Activated naive CD8-positive, alpha-beta T cell (primary cell): Measurements from ENCODE around the gene KDM3B.
"Not testable (repeated sequence)": the region's sequence is repeated elsewhere in the genome, so short reads cannot be mapped to it uniquely, and the experiment has no call there.

ENCODE experiments used
- H3K27ac Mint-ChIP-seq: one replicate; pipeline ENCODE4 v1.8.0; 2021; ENCODE audit warnings: mixed read lengths
- H3K27me3 Mint-ChIP-seq: one replicate; pipeline ENCODE4 v1.8.0; 2021; ENCODE audit warnings: mixed read lengths
- H3K36me3 Mint-ChIP-seq: one replicate; pipeline ENCODE4 v1.8.0; 2021; ENCODE audit warnings: mixed read lengths
- H3K4me1 Mint-ChIP-seq: one replicate; pipeline ENCODE4 v1.8.0; 2021; ENCODE audit warnings: low read depth, mixed read lengths
- H3K4me3 Mint-ChIP-seq: one replicate; pipeline ENCODE4 v1.8.0; 2021; ENCODE audit warnings: mild to moderate bottlenecking, mixed read lengths
- H3K9me3 Mint-ChIP-seq: one replicate; pipeline ENCODE4 v1.8.0; 2021; ENCODE audit warnings: low read depth, mixed read lengths

Gene KDM3B, protein sequence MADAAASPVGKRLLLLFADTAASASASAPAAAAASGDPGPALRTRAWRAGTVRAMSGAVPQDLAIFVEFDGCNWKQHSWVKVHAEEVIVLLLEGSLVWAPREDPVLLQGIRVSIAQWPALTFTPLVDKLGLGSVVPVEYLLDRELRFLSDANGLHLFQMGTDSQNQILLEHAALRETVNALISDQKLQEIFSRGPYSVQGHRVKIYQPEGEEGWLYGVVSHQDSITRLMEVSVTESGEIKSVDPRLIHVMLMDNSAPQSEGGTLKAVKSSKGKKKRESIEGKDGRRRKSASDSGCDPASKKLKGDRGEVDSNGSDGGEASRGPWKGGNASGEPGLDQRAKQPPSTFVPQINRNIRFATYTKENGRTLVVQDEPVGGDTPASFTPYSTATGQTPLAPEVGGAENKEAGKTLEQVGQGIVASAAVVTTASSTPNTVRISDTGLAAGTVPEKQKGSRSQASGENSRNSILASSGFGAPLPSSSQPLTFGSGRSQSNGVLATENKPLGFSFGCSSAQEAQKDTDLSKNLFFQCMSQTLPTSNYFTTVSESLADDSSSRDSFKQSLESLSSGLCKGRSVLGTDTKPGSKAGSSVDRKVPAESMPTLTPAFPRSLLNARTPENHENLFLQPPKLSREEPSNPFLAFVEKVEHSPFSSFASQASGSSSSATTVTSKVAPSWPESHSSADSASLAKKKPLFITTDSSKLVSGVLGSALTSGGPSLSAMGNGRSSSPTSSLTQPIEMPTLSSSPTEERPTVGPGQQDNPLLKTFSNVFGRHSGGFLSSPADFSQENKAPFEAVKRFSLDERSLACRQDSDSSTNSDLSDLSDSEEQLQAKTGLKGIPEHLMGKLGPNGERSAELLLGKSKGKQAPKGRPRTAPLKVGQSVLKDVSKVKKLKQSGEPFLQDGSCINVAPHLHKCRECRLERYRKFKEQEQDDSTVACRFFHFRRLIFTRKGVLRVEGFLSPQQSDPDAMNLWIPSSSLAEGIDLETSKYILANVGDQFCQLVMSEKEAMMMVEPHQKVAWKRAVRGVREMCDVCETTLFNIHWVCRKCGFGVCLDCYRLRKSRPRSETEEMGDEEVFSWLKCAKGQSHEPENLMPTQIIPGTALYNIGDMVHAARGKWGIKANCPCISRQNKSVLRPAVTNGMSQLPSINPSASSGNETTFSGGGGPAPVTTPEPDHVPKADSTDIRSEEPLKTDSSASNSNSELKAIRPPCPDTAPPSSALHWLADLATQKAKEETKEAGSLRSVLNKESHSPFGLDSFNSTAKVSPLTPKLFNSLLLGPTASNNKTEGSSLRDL (N-terminal part only)

DNA sequence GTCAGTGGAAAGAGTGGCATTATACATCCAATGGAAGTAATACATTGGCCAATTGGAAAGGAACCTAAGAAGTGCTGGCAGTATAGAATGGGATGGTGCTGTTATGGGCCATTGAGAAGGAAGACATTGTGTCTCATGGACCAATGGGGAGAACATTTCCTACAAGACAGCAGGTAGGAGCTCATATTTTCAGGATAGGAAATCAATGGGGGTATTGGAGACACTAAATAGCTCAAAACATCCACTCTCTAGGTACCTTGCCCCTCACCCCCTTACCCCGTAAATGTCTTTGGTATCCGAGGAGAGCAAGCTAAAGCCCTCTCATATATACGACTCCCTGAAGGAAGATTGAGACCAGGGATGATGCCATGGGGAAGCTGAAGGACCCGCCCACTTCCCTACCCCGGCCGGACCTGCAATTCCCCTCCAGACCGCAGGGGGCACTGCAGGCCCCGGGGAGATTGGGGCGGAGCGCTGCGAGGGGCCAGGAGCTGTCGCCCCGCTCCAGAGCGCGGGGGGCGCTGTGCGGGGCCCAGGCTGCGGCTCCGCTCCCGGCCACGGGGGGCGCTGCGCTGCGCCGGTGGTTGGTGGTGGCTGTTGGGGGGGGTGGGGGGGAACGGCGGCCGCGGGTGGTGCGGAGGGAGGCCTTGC lies at the start of gene KDM3B:
Gene KDM3B (plus strand): TSS at position 615 of the 651 bp plus-strand sequence. CDS start 111 bp downstream, outside the sequence.
- Mint-ChIP-seq H3K4me1 (peaks cover 47% of the 10 kb centered on the region), H3K4me3 (peak within 1 kb of the TSS; percentile 98), H3K27ac (peak within 1 kb of the TSS; percentile 92), H3K36me3 (peaks cover 3% of the 10 kb centered on the region), H3K9me3 (peaks cover 4% of the 10 kb centered on the region), H3K27me3 (no peaks in the 10 kb centered on the region)

GRCh38 chr5:138303372-138303771 lies 49.1 kb upstream of the KDM3B start:
- no peak overlapping the region for H3K27ac Mint-ChIP-seq
- peaks cover 3% of the 10 kb centered on the region for H3K36me3 Mint-ChIP-seq
- no peaks in the 10 kb centered on the region for H3K27me3 Mint-ChIP-seq
- H3K9me3 Mint-ChIP-seq = no peaks in the 10 kb centered on the region
- no peak overlapping the region for H3K4me3 Mint-ChIP-seq
- no peaks in the 10 kb centered on the region for H3K4me1 Mint-ChIP-seq

- Mint-ChIP-seq H3K27ac (no peak overlapping the region), H3K27me3 (no peaks in the 10 kb centered on the region), H3K36me3 (no peaks in the 10 kb centered on the region), H3K4me1 (no peaks in the 10 kb centered on the region), H3K4me3 (no peak overlapping the region), H3K9me3 (no peaks in the 10 kb centered on the region)
These were observed 46.7 kb upstream of the KDM3B start for GRCh38 chr5:138305797-138306196.

DNA sequence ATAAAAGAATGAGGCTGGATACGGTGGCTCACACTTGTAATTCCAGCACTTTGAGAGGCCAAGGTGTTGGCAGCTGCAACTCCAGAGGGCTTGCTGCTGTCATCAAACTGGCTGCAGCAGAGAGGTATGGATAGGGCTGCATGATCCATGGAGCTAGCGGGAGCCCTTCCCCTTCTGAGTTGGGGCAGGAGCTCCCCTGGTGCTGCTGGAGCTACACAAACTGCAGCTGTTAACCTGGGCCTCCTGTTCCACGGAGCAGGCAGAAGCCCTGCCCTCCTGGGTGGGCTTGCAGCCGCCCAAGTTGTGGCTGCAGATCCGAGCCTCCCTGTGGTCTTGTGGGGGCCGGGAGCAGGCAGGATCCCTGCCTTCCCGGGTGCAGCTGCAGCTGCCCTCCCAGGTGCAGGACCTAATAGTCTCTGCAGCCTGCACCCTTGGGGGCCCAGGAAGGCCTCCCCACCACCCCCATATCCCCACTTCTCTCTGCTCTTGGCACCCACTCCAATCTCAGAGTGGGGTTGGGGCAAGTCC lies 36.7 kb upstream of the KDM3B start:
- no peaks in the 10 kb centered on the region for H3K9me3 Mint-ChIP-seq
- H3K4me1 Mint-ChIP-seq = no peaks in the 10 kb centered on the region
- H3K4me3 Mint-ChIP-seq = no peak overlapping the region
- H3K27ac Mint-ChIP-seq = no peak overlapping the region
- no peaks in the 10 kb centered on the region for H3K27me3 Mint-ChIP-seq
- H3K36me3 Mint-ChIP-seq = no peaks in the 10 kb centered on the region

GRCh38 chr5:138316355-138316754 lies 36.1 kb upstream of the KDM3B start:
- no peaks in the 10 kb centered on the region for H3K27me3 Mint-ChIP-seq
- H3K27ac Mint-ChIP-seq = no peak overlapping the region
- no peak overlapping the region for H3K4me3 Mint-ChIP-seq
- no peaks in the 10 kb centered on the region for H3K9me3 Mint-ChIP-seq
- H3K4me1 Mint-ChIP-seq = no peaks in the 10 kb centered on the region
- no peaks in the 10 kb centered on the region for H3K36me3 Mint-ChIP-seq

DNA sequence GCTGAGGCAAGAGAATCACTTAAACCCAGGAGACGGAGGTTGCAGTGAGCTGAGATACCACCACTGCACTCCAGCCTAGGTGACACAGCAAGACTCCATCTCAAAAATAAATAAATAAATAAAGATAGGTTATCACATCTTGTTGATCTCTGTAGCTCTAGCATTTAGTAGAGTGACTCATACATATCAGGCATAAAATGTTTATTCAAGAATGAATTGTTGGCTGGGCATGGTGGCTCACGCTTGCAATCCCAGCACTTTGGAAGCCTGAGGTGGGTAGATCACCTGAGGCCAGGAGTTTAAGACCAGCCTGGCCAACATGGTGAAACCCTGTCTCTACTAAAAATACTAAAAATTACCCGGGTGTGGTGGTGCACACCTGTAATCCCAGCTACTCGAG lies 34.3 kb upstream of the KDM3B start:
- H3K27me3 Mint-ChIP-seq, H3K4me3 Mint-ChIP-seq, H3K4me1 Mint-ChIP-seq, H3K36me3 Mint-ChIP-seq, H3K27ac Mint-ChIP-seq, H3K9me3 Mint-ChIP-seq: not testable (repeated sequence)

DNA sequence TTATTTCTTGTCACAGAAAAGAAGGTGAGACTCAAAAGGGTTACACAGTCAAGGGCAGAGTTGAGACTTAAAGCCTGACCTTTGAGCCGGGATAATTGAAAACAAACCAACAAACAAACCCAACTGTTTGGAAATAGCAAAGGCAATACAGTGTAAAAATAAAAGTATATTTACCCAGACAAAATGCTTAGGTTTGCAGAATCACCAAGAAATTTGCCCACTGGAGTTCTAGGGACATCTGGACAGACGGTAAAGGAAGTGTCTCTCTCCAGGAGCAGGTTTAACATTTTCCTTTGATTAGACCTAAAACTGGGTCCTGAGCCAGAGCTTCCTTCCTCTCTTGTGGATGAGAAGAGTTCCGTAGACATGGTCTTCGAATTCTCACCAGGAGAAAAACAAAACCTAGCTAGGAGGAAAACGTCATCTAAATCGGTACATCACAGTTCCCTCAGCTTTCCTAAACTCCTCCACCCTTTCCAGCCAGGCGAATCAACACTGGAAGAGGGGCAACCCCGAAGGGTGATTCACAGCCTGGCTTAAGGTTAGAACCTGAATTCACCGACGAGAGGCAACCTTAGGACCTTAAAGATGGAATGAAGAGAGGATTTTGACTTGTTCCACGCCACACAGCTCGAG lies 21.6 kb upstream of the KDM3B start:
- Mint-ChIP-seq H3K4me1 (peaks cover 8% of the 10 kb centered on the region), H3K27me3 (no peaks in the 10 kb centered on the region), H3K36me3 (no peaks in the 10 kb centered on the region), H3K4me3 (peak overlapping the region; percentile 88), H3K9me3 (no peaks in the 10 kb centered on the region), H3K27ac (peak overlapping the region; percentile 34)

DNA sequence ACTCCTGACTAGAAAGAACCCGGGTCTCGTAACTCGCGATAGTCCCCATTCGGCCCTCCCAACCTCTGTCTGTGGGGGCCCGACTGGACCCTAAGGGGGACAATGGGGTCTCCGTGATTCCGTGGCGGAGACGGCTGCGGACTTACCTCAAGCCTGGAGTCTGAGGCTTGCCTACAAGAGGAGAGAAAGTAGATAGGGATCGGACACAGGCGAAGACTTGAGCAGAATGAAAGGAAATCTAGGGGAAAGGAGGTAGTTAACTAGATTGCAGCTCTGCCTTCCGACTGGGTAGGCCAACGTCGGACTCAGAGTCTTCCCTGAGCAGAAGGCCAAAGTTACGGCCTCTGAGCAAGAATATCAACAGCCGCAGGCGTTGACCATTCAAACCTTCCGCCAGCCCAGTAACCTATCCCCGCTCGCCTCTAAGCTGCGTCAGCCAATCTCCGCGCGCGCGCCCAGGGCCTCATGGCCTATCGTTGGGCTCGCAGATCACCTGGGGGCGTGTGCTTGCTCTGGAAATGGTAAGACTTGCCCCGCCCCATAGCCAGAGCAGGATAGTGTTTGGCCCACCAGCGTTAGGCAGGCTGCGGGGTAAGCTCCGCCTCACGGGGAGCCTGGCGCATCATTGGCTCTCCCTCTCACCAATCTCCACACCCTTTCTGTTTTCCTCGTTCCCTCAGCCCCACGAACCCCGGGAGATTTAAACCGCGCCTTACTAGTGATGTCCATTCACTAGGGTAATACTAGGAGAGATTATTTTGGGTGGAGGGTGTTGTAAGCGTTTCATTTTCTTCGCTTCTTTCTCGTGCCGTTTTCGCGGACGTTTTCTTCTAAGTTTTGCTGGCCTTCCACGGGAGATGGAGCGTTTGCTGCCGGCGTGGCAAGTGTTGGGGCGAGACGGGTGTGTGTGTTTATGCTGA lies 20.8 kb upstream of the KDM3B start, which contains the start of gene CDC25C:
Gene CDC25C (minus strand): TSS at position 356 of the 920 bp plus-strand sequence. CDS start 624 bp downstream, outside the sequence.
- Mint-ChIP-seq H3K4me1 (peaks cover 8% of the 10 kb centered on the region), H3K27ac (peak within 1 kb of the TSS; percentile 34)

DNA sequence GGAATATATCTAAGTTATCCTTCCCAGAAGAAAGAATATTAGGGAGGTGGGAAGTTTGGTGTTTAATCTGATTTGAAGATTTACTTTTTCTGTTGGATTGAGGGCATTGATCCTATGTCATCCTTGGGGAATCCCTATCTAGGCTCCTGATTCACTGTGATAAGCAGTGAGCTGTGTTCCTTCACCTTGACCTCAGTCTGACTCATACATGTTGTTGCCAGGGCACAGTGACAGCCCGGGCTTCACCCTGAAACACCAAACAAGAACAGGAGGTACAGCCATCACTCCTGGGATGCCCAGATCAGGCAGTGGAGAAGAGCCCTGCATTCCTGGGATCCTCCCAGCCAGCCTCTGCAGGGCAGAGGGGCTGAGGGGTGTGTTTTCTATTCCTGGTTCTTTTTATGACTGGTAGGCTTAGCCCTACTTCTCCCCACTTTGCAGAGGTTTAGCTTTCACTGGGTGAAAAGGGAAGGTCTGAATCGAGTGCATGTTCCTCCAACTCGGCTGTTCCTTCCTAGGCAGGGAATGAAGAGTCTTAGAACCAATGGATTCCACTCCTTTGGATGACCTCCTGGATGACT lies 17.5 kb upstream of the KDM3B start:
- no peak overlapping the region for H3K27ac Mint-ChIP-seq
- H3K27me3 Mint-ChIP-seq = no peaks in the 10 kb centered on the region
- no peak overlapping the region for H3K4me3 Mint-ChIP-seq
- H3K36me3 Mint-ChIP-seq = no peaks in the 10 kb centered on the region
- H3K9me3 Mint-ChIP-seq = no peaks in the 10 kb centered on the region
- H3K4me1 Mint-ChIP-seq = peaks cover 26% of the 10 kb centered on the region

More for the DNA sequence above, 20.8 kb upstream of the KDM3B start, which contains the start of gene CDC25C:
- Mint-ChIP-seq H3K36me3 (no peaks in the 10 kb centered on the region), H3K27me3 (no peaks in the 10 kb centered on the region), H3K4me3 (peak within 1 kb of the TSS; percentile 88), H3K9me3 (no peaks in the 10 kb centered on the region)

GRCh38 chr5:138336952-138337684 lies 15.4 kb upstream of the KDM3B start:
- peak overlapping the region; percentile 98 for H3K27ac Mint-ChIP-seq
- peak overlapping the region; percentile 91 for H3K4me3 Mint-ChIP-seq
- H3K27me3 Mint-ChIP-seq = no peaks in the 10 kb centered on the region
- H3K36me3 Mint-ChIP-seq = no peaks in the 10 kb centered on the region
- peaks cover 37% of the 10 kb centered on the region for H3K4me1 Mint-ChIP-seq
- no peaks in the 10 kb centered on the region for H3K9me3 Mint-ChIP-seq

- H3K9me3 Mint-ChIP-seq = no peaks in the 10 kb centered on the region
- H3K27ac Mint-ChIP-seq = peak within 1 kb of the TSS; percentile 98
- peaks cover 35% of the 10 kb centered on the region for H3K4me1 Mint-ChIP-seq
- H3K4me3 Mint-ChIP-seq = peak within 1 kb of the TSS; percentile 93
- H3K36me3 Mint-ChIP-seq = no peaks in the 10 kb centered on the region
- no peaks in the 10 kb centered on the region for H3K27me3 Mint-ChIP-seq
These were observed 14.6 kb upstream of the KDM3B start, which contains the start of gene FAM53C for GRCh38 chr5:138337685-138338410. Gene FAM53C (plus strand): TSS chr5:138338266. CDS start chr5:138341336, 3,070 bp downstream.
